Prostate gland (tissue), 2 donors: ENCODE data around the gene RPL13. TPM values are rescaled to one million over a fixed set of nuclear protein-coding genes. Genes with fewer than 3 reads are reported as not detected.

Experiments
- DNase-seq: peaks from one replicate; pipeline ENCODE4 v3.0.0-alpha.2; 2019; ENCODE audit warnings: low spot score
- H3K27ac ChIP-seq, 2 donors: fragments of 200-600 bp; sonication (generic); 2 replicates each; pipeline ENCODE4 v1.5.1; 2017 to 2019
- H3K27me3 ChIP-seq: fragments of 200-600 bp; sonication (generic); replicated peaks from 2 replicates; pipeline ENCODE4 v1.5.1; 2019; ENCODE audit not compliant: insufficient read depth
- H3K36me3 ChIP-seq, 2 donors: fragments of 200-600 bp; sonication (generic); 1 replicate in 1 of 2; 2 replicates in 1 of 2; pipeline versions ENCODE4 v1.5.1 to v1.8.1; 2017 to 2019
- H3K4me1 ChIP-seq: fragments of 200-600 bp; sonication (generic); replicated peaks from 2 replicates; pipeline ENCODE4 v1.5.1; 2019
- H3K4me3 ChIP-seq, 2 donors: fragments of 200-600 bp; sonication (generic); 2 replicates each; pipeline ENCODE4 v1.5.1; 2017 to 2019
- H3K9me3 ChIP-seq: fragments of 200-600 bp; sonication (generic); 2 replicates; pipeline ENCODE4 v1.5.1; 2017
- CTCF ChIP-seq, 4 experiments: fragments of 200-600 bp in 2 of 4; fragments of 450-650 bp in 2 of 4; sonication (generic) in 2 of 4; IDR thresholded peaks; 1 replicate in 3 of 4; 2 replicates in 1 of 4; pipeline ENCODE4 v1.5.1; 2016 to 2019; ENCODE audit warnings: antibody characterized with exemption in 4 of 4, mild to moderate bottlenecking in 2 of 4, moderate library complexity in 2 of 4
- POLR2A ChIP-seq: fragments of 450-650 bp; IDR thresholded peaks from one replicate; pipeline ENCODE4 v1.6.1; 2016; ENCODE audit warnings: antibody characterized with exemption, mild to moderate bottlenecking
- POLR2AphosphoS5 ChIP-seq: sonication (generic); formaldehyde crosslinking; IDR thresholded peaks from one replicate; pipeline ENCODE4 v1.6.1; 2017; ENCODE audit warnings: antibody characterized with exemption
- WGBS: methylation state at CpG from one replicate; pipeline ENCODE4 v1.1.5; 2018; 5-methylcytosine and 5-hydroxymethylcytosine counted together
- intact Hi-C: fragments of 100-400 bp; cut with DNase I; formaldehyde crosslinking; loops from one replicate; pipeline ENCODE4 v1.14.2; 2022
- total RNA-seq, 2 donors: library from RNA; depleted of rRNA; stranded (reverse); fragments of >200 nt; gene quantifications; one replicate each; pipeline ENCODE4 v1.1.0, GENCODE V29; 2016

The RPL13 gene
- total RNA-seq, 2 donors from 2014 or later, result 6,889 to 11,644 TPM

- Histone ChIP-seq H3K4me3 (no peak overlapping the region), H3K27ac (no peak overlapping the region), H3K9me3 (no peaks in the 10 kb centered on the region), H3K27me3 (peaks cover 13% of the 10 kb centered on the region), H3K36me3 (no peaks in the 10 kb centered on the region), H3K4me1 (peaks cover 6% of the 10 kb centered on the region)
- TF ChIP-seq CTCF (IDR thresholded peaks at IDR 0.05) (no peak), POLR2A (no peak), POLR2AphosphoS5 (no peak)
- WGBS, result 88% methylated on average over 29 of the region's 31 CpGs
- intact Hi-C loops, result no loop called here
- DNase-seq, result no peak
Measured at GRCh38 chr16:89573826-89574680, 13.6 kb downstream of the RPL13 start.

GRCh38 chr16:89574681-89575246, 14.3 kb downstream of the RPL13 start:
- intact Hi-C loops, result no loop called here
- TF ChIP-seq CTCF (IDR thresholded peaks at IDR 0.05) (peak in 2 of 4 experiments; percentile 54 to 85), POLR2A (no peak)
- 15% methylated on average over 39 of the region's 55 CpGs for WGBS
- Histone ChIP-seq H3K9me3 (no peaks in the 10 kb centered on the region), H3K36me3 (no peaks in the 10 kb centered on the region), H3K27me3 (peaks cover 13% of the 10 kb centered on the region), H3K4me3 (peak overlapping the region in 1 of 2 donors; percentile 15), H3K4me1 (peaks cover 6% of the 10 kb centered on the region), H3K27ac (no peak overlapping the region)
- no peak for DNase-seq

GRCh38 chr16:89575247-89576152, 15.0 kb downstream of the RPL13 start, which contains the start of gene CPNE7:
TSS of gene CPNE7 (plus strand) at chr16:89575758. CDS start at chr16:89575898, 140 bp downstream.
- Histone ChIP-seq H3K36me3 (no peaks in the 10 kb centered on the region), H3K27ac (no peak within 1 kb of the TSS), H3K27me3 (peaks cover 13% of the 10 kb centered on the region), H3K4me1 (peaks cover 6% of the 10 kb centered on the region), H3K9me3 (no peaks in the 10 kb centered on the region), H3K4me3 (peak within 1 kb of the TSS; percentile 4 to 16)
- TF ChIP-seq POLR2A (no peak), CTCF (IDR thresholded peaks at IDR 0.05) (no peak), POLR2AphosphoS5 (no peak)
- no peak for DNase-seq
- 1% methylated on average over 50 of the region's 103 CpGs for WGBS
- intact Hi-C loops, result no loop called here

- Histone ChIP-seq H3K4me3 (peak overlapping the region in 1 of 2 donors; percentile 16), H3K36me3 (no peaks in the 10 kb centered on the region), H3K9me3 (no peaks in the 10 kb centered on the region), H3K4me1 (peaks cover 6% of the 10 kb centered on the region), H3K27ac (no peak overlapping the region), H3K27me3 (peaks cover 13% of the 10 kb centered on the region)
- no peak for DNase-seq
- intact Hi-C loops, result no loop called here
- WGBS, result 26% methylated on average over 56 of the region's 89 CpGs
- TF ChIP-seq POLR2AphosphoS5 (no peak), POLR2A (no peak), CTCF (IDR thresholded peaks at IDR 0.05) (no peak)
Measured at GRCh38 chr16:89576153-89577054, 15.9 kb downstream of the RPL13 start.
